ENCODE measurements around the gene MRPL17.

The MRPL17 gene

GRCh38 chr11:6632116-6633073 is 50.7 kb downstream of the MRPL17 start:
- DNase-seq (ENCODE audit: low spot score) = no peak

GRCh38 chr11:6631361-6631890 is 51.7 kb downstream of the MRPL17 start:
- DNase-seq (ENCODE audit: low spot score) = no peak

DNA sequence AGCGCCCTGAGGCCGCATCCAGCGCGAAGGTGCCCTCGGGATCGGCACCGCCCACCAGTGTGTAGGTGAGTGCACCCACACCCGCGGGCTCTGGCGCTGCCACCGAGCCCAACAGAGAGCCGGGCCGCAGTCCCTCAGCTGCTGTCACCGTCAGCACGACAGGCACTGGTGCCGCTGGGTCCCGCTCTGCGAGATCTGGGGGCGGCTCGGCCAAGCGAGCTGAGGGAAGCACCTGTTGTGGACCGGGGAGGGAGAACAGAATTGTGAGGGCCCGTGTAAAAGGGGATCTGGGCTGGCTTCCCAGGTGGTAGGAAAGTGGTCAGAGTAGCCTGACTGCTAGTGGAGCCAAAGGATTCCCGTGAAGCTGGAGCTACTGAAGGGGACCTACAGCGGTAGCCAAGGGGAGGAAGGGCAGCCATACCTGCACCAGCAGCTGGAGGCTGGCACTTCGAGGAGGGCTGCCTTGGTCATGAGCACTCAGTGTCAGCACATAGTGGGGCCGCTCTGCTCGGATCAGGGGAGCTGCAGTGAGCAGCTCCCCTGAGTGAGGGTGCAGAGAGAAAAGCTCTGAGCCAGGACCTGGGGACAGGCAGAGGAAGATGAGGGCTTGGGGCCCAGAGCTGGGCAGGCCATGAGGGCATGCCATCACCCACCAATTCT is 52.4 kb downstream of the MRPL17 start:
- DNase-seq (ENCODE audit: low spot score) = no peak
